CD4-positive, alpha-beta T cell treated with Interleukin-6 for 4 hours (primary cell): ENCODE results near the gene TCEAL7.

Experiments used
- DNase-seq: peaks from one replicate; pipeline ENCODE4 v3.0.0-alpha.2; 2020; ENCODE audit warnings: mixed read lengths

TCEAL7 gene

DNA sequence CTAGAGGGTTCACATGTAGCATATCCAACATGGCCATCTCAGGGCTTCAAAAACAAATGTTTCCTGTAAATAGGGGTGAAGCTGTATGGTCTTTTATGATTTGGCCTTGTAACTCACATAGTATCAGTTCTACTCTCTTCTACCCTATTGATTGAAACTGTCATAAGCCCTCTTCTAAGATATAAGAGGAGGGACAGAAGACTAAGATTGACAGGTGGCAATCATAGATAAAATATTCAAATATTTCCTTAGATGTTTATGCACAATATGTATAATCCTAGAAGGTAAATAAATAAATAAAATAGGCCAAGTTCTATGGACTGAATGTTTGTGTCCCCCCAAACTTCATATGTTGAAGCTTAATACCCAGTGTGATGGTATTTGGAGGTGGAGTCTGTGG, 39.4 kb downstream of the TCEAL7 start:
- no peak for DNase-seq

DNA sequence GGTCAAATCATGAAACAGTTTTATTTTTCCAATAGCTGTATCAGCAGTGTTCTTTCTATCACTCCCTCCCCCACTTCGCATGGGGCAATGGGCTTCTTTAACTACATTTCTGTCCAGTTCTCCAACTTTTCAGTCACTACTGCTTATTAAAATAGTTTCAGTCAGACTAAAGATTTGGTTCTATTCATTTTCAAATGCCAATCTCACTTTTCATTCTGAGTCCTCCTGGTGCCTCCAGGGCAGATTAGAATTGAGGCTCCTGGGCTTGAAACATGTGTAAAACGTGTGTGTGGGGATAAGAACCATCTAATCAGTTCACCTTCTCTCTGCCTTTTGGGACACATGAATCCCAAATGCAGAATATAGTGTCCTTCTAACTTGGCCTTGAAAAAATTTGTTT, 42.8 kb downstream of the TCEAL7 start:
- no peak for DNase-seq

DNA sequence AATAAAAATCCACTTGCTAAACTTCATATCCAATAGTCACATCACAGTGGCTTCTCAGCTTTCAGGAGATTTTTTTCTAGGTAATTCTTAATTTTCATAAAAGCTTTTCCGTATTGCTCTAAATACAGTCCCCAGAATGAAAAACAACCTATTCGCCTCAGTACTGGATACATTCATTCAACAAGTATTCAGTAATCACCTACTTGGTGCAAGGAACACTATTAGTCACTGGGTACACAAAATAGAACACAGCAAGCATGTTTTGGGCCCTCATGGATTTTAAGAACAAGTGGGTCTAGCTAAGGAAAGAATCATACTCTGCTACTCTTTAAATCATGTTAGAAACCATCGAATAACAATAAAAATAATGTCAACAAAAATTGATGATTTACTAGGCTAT, 43.5 kb downstream of the TCEAL7 start:
- no peak for DNase-seq

DNA sequence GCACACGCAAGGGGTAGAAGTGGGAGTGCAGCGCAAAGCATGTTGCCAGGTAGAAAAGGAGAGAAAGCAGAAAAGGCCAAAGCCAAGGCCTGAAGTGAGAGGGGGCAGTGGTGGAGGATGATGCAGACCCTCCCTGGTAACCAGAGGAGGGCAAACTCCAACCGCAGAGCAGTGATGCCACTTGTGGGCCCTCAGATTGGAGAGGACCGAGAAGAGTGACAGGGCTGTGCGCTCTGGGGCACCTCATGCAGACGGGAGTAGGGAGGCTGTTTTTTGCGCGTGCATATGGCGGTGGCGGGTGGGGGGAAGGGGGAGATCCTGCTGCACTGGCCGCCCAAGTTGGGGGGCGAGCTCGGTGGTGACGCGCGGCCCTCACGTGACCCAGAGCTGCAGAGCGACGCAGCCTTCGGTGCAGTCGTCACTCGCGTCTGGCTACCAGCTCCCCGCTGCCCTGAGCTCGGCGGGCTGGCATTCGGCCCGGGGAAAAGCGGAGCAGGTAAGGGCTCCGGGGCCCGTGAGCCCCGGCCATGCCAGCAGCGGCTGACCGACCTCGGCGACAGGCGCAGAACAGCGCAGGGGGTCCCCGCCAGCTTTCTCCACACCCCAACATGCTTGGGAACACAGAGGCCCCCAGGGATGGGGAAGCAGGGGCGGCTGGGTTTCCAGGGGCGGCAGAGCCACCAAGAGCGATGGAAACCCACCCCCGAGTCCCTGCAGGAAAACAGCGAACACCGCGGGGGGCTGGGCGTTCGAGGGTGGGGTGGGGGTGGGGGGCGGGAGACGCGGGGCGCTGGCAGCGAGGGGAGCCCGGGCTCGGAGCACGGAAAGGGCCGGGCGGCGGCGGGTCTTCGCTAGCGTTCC, 46.3 kb downstream of the TCEAL7 start, which contains the start of gene BEX3:
TSS of gene BEX3 (plus strand) at position 421 of the 861 bp plus-strand sequence. CDS start 984 bp downstream, outside the sequence.
- peak; percentile 57 for DNase-seq

DNA sequence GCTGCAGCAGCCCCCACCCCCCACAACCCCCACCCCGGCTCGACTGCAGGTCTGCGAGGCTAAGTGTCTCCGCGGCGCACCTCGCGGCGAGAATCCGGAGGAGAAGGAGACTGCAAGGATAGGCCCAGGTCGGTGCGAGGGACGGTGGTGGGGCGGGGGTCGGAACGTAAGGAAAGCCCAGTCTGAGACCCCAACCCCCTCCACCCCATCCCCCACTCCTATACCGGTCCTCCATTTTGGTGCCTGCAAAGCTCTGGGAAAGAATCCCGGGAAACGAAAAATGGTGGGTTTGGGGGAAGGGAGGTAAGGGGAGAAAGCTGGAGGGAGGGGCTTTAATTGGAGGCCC, 46.9 kb downstream of the TCEAL7 start:
- peak; percentile 32 for DNase-seq

DNA sequence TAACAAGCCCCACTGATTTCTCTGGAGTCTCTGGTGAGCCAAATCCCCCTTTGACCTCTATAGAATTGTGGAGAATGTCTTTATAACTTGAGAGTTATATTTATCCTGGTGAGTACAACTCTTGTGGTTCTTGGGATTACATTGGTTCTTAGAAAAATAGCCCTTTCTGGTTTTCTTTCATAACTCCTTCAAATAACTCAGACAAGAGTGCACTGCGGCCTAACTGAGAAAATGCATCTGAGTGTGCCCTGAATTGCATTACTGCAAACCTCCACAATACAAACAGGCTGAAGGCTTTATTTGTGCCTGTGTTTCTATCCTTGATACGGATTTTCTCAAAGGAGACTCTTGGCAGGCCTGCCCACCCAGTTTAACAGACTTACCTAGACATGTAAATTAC, 49.0 kb downstream of the TCEAL7 start:
- DNase-seq = no peak
